Neural progenitor cell (in vitro differentiated cells): ENCODE data around the gene CAPG.

Experiments
- CTCF ChIP-seq: fragments of 200-600 bp; sonication (generic); IDR thresholded peaks from 2 replicates; pipeline ENCODE4 v1.5.1; 2017; ENCODE audit warnings: antibody characterized with exemption, mild to moderate bottlenecking
- EZH2 ChIP-seq: fragments of 200-600 bp; sonication (generic); IDR thresholded peaks from 2 replicates; pipeline ENCODE4 v1.6.1; 2017; ENCODE audit warnings: antibody characterized with exemption, mild to moderate bottlenecking, moderate library complexity
- EZH2phosphoT487 ChIP-seq: fragments of 200-600 bp; sonication (generic); IDR thresholded peaks from 2 replicates; pipeline ENCODE4 v1.6.1; 2017; ENCODE audit warnings: antibody characterized with exemption

DNA sequence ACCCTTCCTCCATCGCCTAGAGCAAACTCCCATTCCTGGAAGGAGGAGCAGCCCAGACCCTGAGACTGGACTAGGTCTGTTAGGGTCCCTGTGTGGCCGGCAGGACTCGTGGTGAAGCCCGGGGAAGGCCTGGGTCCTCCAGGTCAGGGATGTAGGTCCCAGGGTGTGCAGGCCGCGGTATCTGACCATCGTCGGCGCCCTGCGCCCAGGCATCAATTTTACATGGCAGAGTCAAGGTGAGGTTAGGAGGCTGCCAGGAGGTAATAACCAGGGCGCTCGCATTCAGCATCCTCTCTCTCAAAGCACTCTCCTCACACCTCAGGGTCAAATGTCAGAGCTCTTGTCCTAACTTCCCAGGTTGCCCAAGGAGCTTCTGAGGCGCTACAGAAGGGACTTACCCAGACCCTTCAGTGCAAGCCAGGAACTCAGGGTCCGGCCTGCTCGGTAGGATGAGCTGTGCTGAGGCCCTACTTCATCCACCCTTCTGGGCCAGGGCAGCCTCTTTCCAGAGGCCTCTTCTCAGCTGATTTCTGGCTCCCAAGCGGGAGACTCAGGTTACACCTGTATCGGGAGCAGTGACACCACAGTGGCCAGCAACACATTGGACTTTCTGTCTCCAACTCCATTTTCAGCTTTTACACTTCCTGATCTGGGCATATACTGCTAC, 9.0 kb upstream of the CAPG start:
- no peak for TF ChIP-seq EZH2phosphoT487
- TF ChIP-seq CTCF: no peak
- no peak for TF ChIP-seq EZH2
